ENCODE measurements around the gene SPOCK1. TPM values are rescaled to one million over a fixed set of nuclear protein-coding genes. Genes with fewer than 3 reads are reported as not detected.
"Not testable (repeated sequence)": the region's sequence is repeated elsewhere in the genome, so short reads cannot be mapped to it uniquely, and the experiment has no call there.

Gene SPOCK1
- 5.6 and 7.7 TPM in 2 replicates for total RNA-seq
- polyA plus RNA-seq = 10.0 and 10.1 TPM in 2 replicates

DNA sequence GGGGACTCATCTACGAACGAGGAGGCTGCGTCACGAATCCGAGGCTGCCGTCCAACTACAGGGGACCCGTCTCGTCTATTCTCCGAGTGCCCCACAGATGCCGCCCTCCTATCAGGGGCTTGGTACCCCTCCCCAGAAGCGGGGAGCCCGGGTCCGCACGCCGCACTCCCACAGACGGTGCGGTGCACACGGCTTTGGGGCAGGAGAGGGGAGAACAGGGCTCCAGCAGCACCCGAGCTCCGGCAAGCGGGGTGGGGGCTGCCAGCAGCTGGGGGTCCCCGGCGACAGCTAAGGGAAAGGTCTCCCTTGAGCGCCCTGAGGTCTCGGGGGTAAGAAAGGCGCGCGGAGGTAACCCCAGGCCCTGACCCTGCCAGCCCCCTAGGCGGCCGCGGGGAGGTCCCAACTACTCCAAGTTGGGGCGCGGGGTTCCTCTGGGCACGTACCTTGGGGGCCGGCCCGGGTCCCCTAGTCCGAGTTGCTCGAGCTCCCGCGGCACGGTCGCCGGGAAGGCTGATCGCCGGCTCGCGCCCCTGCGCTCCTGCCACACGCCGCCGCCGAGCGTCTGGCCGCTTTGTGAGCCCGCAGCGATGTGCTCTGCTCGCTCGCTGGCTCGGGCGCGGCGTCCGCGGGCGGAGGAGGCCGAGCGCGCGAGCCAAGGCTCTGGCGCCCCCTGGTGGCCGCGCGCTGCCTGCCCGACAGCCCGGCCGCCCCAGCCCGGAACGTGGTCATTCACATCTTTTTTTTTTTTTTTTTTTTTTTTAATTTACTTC lies at the start of gene SPOCK1:
Gene SPOCK1, minus strand, starts transcription at position 591 of the 770 bp plus-strand sequence.
- Histone ChIP-seq H3K36me3 (replicated peaks; ENCODE audit: insufficient read depth, low read depth) (no peaks in the 10 kb centered on the region), H3K9me2 (replicated peaks; ENCODE audit: insufficient read depth) (no peaks in the 10 kb centered on the region), H3K4me1 (ENCODE audit: insufficient read depth) (no peaks in the 10 kb centered on the region), H4K20me1 (ENCODE audit: insufficient read depth, poor library complexity, severe bottlenecking) (no peaks in the 10 kb centered on the region), H3K4me2 (peak within 1 kb of the TSS; percentile 99), H3K79me2 (no peaks in the 10 kb centered on the region), H3K27ac (no peak within 1 kb of the TSS), H3K4me3 (peak within 1 kb of the TSS; percentile 64), H3K27me3 (peaks cover 63% of the 10 kb centered on the region), H3K9me3 (ENCODE audit: low read depth) (no peaks in the 10 kb centered on the region), H2AFZ (peak within 1 kb of the TSS; percentile 76)
- TF ChIP-seq EZH2 (IDR thresholded peaks at IDR 0.05; ENCODE audit: borderline replicate concordance) = no peak
- TF ChIP-seq, protein P1, sequence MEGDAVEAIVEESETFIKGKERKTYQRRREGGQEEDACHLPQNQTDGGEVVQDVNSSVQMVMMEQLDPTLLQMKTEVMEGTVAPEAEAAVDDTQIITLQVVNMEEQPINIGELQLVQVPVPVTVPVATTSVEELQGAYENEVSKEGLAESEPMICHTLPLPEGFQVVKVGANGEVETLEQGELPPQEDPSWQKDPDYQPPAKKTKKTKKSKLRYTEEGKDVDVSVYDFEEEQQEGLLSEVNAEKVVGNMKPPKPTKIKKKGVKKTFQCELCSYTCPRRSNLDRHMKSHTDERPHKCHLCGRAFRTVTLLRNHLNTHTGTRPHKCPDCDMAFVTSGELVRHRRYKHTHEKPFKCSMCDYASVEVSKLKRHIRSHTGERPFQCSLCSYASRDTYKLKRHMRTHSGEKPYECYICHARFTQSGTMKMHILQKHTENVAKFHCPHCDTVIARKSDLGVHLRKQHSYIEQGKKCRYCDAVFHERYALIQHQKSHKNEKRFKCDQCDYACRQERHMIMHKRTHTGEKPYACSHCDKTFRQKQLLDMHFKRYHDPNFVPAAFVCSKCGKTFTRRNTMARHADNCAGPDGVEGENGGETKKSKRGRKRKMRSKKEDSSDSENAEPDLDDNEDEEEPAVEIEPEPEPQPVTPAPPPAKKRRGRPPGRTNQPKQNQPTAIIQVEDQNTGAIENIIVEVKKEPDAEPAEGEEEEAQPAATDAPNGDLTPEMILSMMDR (IDR thresholded peaks at IDR 0.05; ENCODE audit: poor library complexity) = peak; percentile 62
- DNase-seq (ENCODE audit: low spot score) = peak; percentile 94
- WGBS (ENCODE audit: low lambda C conversion rate, missing lambda C conversion rate) = 3% methylated on average over 47 of the region's 78 CpGs

DNA sequence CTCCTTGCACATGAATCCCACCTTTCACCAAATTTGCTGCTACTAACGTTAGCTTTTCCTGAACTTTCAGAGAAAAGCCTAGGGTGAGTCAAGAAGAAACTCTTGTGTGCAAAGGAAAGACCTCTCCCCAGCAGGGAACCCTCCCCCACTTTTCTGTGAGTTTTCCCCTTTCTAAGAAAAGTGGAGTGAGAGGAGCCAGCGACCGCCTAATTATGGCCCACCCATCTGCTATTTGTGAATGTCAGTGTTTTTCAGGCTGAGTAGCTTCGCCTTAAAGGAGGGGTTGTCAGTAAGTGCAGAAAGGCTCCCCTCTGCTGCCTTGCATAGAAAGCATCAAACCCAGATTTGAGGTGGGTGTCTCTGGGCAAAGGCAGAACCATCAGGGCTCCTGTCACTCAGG lies 46.8 kb upstream of the SPOCK1 start:
- no peak overlapping the region for H3K4me3 ChIP-seq
- TF ChIP-seq EZH2 (IDR thresholded peaks at IDR 0.05; ENCODE audit: borderline replicate concordance) = no peak
- TF ChIP-seq EZH2phosphoT487 (IDR thresholded peaks at IDR 0.05; ENCODE audit: low read depth, severe bottlenecking, unreplicated experiment) = no peak
- no peak for DNase-seq (ENCODE audit: low spot score)
- no peaks in the 10 kb centered on the region for H3K9me2 ChIP-seq (replicated peaks; ENCODE audit: insufficient read depth)
- no peaks in the 10 kb centered on the region for H3K4me1 ChIP-seq (ENCODE audit: insufficient read depth)
- H3K4me2 ChIP-seq = no peak overlapping the region
- 85% methylated on average over 4 of the region's 4 CpGs for WGBS (ENCODE audit: low lambda C conversion rate, missing lambda C conversion rate)
- H3K9me3 ChIP-seq (ENCODE audit: low read depth) = no peaks in the 10 kb centered on the region
- peaks cover 8% of the 10 kb centered on the region for H3K27me3 ChIP-seq
- H3K27ac ChIP-seq = no peak overlapping the region
- H4K20me1 ChIP-seq (ENCODE audit: insufficient read depth, poor library complexity, severe bottlenecking) = no peaks in the 10 kb centered on the region
- no peaks in the 10 kb centered on the region for H3K36me3 ChIP-seq (replicated peaks; ENCODE audit: insufficient read depth, low read depth)
- H2AFZ ChIP-seq = no peak overlapping the region
- no peaks in the 10 kb centered on the region for H3K79me2 ChIP-seq

DNA sequence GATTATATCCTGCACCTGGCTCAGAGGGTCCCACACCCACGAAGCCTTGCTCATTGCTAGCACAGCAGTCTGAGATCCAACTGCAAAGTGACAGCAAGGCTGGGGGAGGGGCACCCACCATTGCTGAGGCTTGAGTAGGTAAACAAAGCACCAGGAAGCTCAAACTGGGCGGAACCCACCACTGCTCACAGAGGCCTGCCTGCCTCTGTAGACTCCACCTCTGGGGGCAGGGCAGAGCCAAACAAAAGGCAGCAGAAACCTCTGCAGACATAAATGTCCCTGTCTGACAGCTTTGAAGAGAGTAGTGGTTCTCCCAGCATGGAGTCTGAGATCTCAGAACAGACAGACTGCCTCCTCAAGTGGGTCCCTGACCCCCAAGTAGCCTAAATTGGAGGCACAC lies 36.3 kb upstream of the SPOCK1 start:
- not testable (repeated sequence) for H3K27me3 ChIP-seq; H3K36me3 ChIP-seq (replicated peaks; ENCODE audit: insufficient read depth, low read depth); H3K4me3 ChIP-seq; DNase-seq (ENCODE audit: low spot score); H3K79me2 ChIP-seq; H3K4me2 ChIP-seq; H3K9me3 ChIP-seq (ENCODE audit: low read depth); H3K9me2 ChIP-seq (replicated peaks; ENCODE audit: insufficient read depth); H2AFZ ChIP-seq; H3K27ac ChIP-seq; H4K20me1 ChIP-seq (ENCODE audit: insufficient read depth, poor library complexity, severe bottlenecking); H3K4me1 ChIP-seq (ENCODE audit: insufficient read depth)
- WGBS (ENCODE audit: low lambda C conversion rate, missing lambda C conversion rate) = 78% methylated on average over 2 of the region's 2 CpGs

DNA sequence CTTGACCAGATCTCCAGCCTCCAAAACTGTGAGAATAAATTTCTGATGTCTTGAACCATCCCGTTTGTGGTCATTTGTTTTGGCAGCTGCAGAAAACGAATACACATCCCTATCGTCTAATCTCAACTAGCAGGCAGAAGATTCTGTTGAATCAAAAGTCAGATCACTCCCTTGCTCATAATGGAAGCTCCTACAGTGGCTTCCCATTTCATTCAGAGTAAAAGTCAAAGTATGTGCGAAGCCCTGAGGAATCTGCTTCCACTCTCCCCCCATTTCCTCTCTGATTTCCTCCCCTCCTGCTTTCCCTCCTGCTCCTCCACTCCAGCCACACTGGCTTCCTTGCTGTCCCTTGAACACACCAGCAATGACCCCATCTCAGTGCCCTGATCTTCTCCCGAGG lies 34.8 kb upstream of the SPOCK1 start:
- WGBS (ENCODE audit: low lambda C conversion rate, missing lambda C conversion rate) = 88% methylated on average over 5 of the region's 5 CpGs
- no peak for DNase-seq (ENCODE audit: low spot score)
- Histone ChIP-seq H3K4me3 (no peak overlapping the region), H3K27ac (no peak overlapping the region), H3K79me2 (no peaks in the 10 kb centered on the region), H3K4me2 (no peak overlapping the region), H3K9me2 (replicated peaks; ENCODE audit: insufficient read depth) (no peaks in the 10 kb centered on the region), H3K27me3 (no peaks in the 10 kb centered on the region), H3K9me3 (ENCODE audit: low read depth) (no peaks in the 10 kb centered on the region), H2AFZ (no peak overlapping the region), H4K20me1 (ENCODE audit: insufficient read depth, poor library complexity, severe bottlenecking) (no peaks in the 10 kb centered on the region), H3K4me1 (ENCODE audit: insufficient read depth) (no peaks in the 10 kb centered on the region), H3K36me3 (replicated peaks; ENCODE audit: insufficient read depth, low read depth) (no peaks in the 10 kb centered on the region)
- TF ChIP-seq EZH2 (IDR thresholded peaks at IDR 0.05; ENCODE audit: borderline replicate concordance) (no peak), EZH2phosphoT487 (IDR thresholded peaks at IDR 0.05; ENCODE audit: low read depth, severe bottlenecking, unreplicated experiment) (no peak)
- TF ChIP-seq, protein P1 (IDR thresholded peaks at IDR 0.05; ENCODE audit: poor library complexity) = no peak

All from hepatocyte (in vitro differentiated cells).